Naive B cell (primary cell): ENCODE data around the gene PPFIA2. TPM values are rescaled to one million over a fixed set of nuclear protein-coding genes. Genes with fewer than 3 reads are reported as not detected.
"Not testable (repeated sequence)": the region's sequence is repeated elsewhere in the genome, so short reads cannot be mapped to it uniquely, and the experiment has no call there.

ENCODE experiments used
- ATAC-seq, 2 donors: fragments of 150-1000 bp; cut with Tn5 transposase; 2 replicates each; pipeline ENCODE4 v1.10.0; 2021; ENCODE audit warnings: low read depth in 2 of 2, mild to moderate bottlenecking in 2 of 2, moderate library complexity in 2 of 2
- DNase-seq: peaks from one replicate; pipeline ENCODE4 v3.0.0; 2022
- H3K27ac Mint-ChIP-seq, 6 donors: one replicate each; pipeline ENCODE4 v1.8.0; 2020 to 2022; ENCODE audit warnings: mild to moderate bottlenecking in 6 of 6, mixed read lengths in 6 of 6, moderate library complexity in 5 of 6, inconsistent platforms in 2 of 6
- H3K27me3 Mint-ChIP-seq, 3 donors: one replicate each; pipeline ENCODE4 v1.8.0; 2021 to 2022; ENCODE audit warnings: mixed read lengths in 3 of 3, mild to moderate bottlenecking in 1 of 3
- H3K36me3 Mint-ChIP-seq, 2 donors: one replicate each; pipeline ENCODE4 v1.8.0; 2020 to 2022; ENCODE audit warnings: mixed read lengths in 2 of 2, inconsistent platforms in 1 of 2, mild to moderate bottlenecking in 1 of 2
- H3K4me1 Mint-ChIP-seq, 3 donors: one replicate each; pipeline ENCODE4 v1.8.0; 2020 to 2022; ENCODE audit warnings: mixed read lengths in 3 of 3, inconsistent platforms in 1 of 3, mild to moderate bottlenecking in 1 of 3, moderate library complexity in 1 of 3
- H3K4me3 Mint-ChIP-seq, 8 donors: one replicate each; pipeline ENCODE4 v1.8.0; 2020 to 2022; ENCODE audit warnings: mild to moderate bottlenecking in 8 of 8, mixed read lengths in 8 of 8, moderate library complexity in 8 of 8, inconsistent platforms in 2 of 8
- H3K9me3 Mint-ChIP-seq, 7 donors: one replicate each; pipeline ENCODE4 v1.8.0; 2020 to 2022; ENCODE audit warnings: mixed read lengths in 7 of 7, mild to moderate bottlenecking in 5 of 7, inconsistent platforms in 2 of 7, moderate library complexity in 1 of 7
- polyA plus RNA-seq, 6 donors: library from polyadenylated mRNA; unstranded; fragments of 300-500 nt; fragmentation: Illumina TruSeq; gene quantifications; one replicate each; pipeline ENCODE4 v1.2.3, GENCODE V29; 2021; ENCODE audit warnings: low read depth in 6 of 6

The PPFIA2 gene
- polyA plus RNA-seq, 6 donors from 2014 or later: not detected

DNA sequence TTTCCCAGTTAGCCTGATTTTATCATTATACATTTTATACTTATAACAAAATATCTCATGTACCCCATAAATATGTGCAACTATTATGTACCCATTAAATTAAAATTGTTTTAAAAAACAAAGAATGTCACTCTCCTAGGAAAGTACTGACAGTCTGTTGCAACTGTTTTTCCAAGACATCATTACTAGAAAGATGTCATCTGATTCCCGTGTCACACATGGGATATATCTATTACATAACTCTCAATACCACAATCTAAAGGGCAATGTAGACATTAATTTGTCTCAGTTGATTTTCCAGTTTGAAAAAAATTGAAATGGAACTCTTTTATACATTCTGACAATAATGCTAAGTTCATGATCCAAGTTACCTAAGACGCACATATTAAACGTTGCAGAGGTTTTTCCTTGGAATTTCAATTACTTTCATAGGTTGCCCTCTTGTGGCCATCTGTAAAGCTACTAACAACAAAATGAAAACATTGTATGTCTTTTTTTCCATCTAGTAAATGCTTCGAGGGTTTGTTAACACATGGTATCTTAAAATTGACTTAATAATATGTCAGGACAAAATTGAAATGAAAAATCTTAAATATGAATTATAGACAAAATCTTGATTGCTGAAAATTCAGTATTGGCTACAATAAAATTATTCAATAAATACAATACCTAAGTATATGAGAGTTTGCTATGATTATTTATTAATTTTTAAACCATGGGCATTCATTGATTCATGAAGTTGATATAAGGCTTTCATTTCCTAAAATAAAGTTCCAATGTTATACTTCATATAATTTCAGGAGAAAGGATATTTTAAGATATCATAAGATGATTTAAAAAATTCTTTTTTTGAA lies 131.6 kb downstream of the PPFIA2 start:
- H3K4me3 Mint-ChIP-seq: no peak overlapping the region
- H3K9me3 Mint-ChIP-seq: no peaks in the 10 kb centered on the region

DNA sequence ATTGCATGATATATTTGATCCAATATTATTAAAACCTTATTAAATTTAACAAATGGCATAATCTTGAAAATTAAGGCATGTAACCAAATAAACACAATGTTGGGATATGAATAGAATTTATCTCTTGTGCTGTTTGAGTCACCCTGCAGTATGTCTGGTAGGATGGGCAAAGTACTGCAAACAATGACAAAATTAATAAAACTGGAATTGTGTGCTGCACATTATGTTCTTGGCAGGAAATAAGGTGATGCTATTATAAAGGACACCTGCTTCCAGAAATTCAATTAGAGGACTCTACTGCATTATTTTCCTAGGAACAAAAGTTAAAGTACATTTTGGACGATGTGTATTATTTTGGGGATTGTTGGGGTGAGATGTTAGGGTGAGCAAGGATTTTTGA lies 132.7 kb downstream of the PPFIA2 start:
- no peaks in the 10 kb centered on the region for H3K9me3 Mint-ChIP-seq
- no peak for DNase-seq
- H3K36me3 Mint-ChIP-seq: no peaks in the 10 kb centered on the region
- H3K27ac Mint-ChIP-seq: no peak overlapping the region
- H3K4me3 Mint-ChIP-seq: no peak overlapping the region
- H3K27me3 Mint-ChIP-seq: no peaks in the 10 kb centered on the region
- H3K4me1 Mint-ChIP-seq: no peaks in the 10 kb centered on the region
- no peak for ATAC-seq

More for the DNA sequence above, 131.6 kb downstream of the PPFIA2 start:
- ATAC-seq (no peak), DNase-seq (no peak)
- H3K27me3 Mint-ChIP-seq: no peaks in the 10 kb centered on the region
- H3K36me3 Mint-ChIP-seq: no peaks in the 10 kb centered on the region
- no peak overlapping the region for H3K27ac Mint-ChIP-seq
- no peaks in the 10 kb centered on the region for H3K4me1 Mint-ChIP-seq

DNA sequence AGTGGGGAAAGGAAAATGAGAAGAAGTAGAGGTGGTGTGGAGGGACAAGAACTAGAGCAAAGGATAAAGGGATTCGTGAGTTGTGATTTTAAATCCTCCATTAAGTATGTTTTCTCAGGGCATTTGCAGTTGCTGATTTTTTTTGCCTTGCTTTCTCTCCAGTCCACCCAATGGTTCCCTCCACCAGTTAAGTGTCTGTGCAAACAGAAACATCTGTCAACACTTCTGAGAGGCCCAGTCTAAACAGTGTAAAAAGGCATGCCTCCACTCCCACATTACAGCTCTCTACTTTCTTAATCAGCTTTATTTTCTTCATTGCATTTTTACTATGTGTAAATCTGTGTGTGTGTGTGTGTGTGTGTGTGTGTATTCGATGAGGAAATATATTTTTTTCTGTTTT lies 141.2 kb downstream of the PPFIA2 start:
- DNase-seq: no peak
- H3K4me1 Mint-ChIP-seq: no peaks in the 10 kb centered on the region
- peaks cover 0 to 5% (median 0%) of the 10 kb centered on the region in 7 donors for H3K9me3 Mint-ChIP-seq
- no peak for ATAC-seq
- no peaks in the 10 kb centered on the region for H3K36me3 Mint-ChIP-seq
- H3K4me3 Mint-ChIP-seq: no peak overlapping the region
- H3K27me3 Mint-ChIP-seq: no peaks in the 10 kb centered on the region
- H3K27ac Mint-ChIP-seq: no peak overlapping the region

DNA sequence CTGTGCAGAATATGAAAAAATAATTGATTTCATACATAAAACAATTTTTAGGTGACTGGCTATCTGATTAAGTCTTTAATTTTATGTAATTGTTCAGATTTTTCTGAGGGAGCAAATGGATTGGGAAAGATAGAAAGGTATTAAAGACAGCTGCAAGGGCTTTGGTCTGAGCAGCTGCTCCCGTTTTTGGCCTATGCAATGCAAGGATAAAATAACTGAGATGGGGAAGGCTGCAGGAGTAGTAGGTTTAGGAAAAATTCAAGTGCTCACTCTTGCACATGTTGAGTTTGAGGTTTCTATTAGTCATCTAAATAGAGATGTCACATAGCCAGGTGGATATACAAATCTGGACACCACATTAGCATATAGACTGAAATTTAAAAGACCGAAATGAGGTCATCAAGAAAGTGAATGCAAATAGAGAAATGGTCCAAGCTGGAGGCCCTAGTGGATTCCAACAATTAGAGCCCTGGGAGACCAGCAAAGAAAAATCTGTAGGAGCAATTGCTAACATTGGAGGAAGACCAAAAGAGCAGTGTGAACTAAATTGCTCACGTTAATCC lies 144.0 kb downstream of the PPFIA2 start:
- Mint-ChIP-seq H3K4me1 (no peaks in the 10 kb centered on the region), H3K27me3 (no peaks in the 10 kb centered on the region), H3K4me3 (no peak overlapping the region), H3K36me3 (no peaks in the 10 kb centered on the region), H3K27ac (no peak overlapping the region), H3K9me3 (peaks cover 0 to 4% (median 0%) of the 10 kb centered on the region in 7 donors)
- no peak for DNase-seq
- ATAC-seq: no peak

DNA sequence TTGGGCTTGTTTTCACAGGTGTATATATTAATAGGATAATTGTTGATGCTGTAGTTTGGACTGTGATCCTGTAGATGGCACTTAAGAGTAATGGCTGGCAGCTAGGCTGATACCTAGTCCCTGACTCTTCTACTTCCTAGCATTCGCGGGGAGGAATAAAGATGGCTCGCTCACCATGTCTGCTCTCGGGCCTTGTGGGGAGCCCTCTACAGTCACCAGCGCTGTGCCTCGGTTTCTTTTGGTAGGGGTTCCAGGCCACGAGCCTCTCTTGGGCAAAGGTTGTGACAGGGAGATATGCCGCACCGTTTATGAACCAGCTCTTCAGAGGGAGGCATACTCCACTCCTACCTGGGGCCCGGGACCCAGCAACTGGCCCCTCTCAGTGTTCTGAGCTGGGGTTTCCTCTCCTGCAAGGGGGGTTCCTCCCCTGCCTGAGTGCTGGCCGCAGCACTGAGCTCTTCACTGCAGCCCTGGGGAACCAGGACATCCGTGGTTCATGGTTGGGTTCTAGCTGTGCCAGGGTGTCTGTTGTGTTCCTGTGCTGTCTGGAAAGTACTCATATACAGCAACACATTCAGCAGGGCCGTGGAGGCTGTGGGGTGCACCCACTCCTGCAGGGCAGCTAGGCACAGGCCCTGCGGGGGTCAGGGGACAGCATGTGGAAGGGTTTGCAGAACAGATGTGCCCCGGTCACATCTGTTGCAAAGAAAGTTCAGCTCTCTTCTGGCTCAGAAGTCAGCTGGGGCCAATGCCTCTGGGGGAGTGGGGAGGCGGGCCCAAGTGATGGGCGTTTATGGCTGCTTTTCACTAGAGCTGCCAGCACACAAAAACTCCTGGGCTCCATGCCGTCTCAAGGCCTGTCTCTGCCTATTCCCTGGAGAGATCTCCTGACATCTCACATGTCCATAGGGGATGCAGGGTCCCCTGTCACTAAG lies 147.9 kb downstream of the PPFIA2 start:
- H3K9me3 Mint-ChIP-seq: peaks cover 0 to 6% (median 0%) of the 10 kb centered on the region in 7 donors
- no peaks in the 10 kb centered on the region for H3K36me3 Mint-ChIP-seq
- ATAC-seq (no peak), DNase-seq (no peak)
- H3K4me3 Mint-ChIP-seq: no peak overlapping the region
- H3K27ac Mint-ChIP-seq: no peak overlapping the region
- no peaks in the 10 kb centered on the region for H3K4me1 Mint-ChIP-seq
- no peaks in the 10 kb centered on the region for H3K27me3 Mint-ChIP-seq

DNA sequence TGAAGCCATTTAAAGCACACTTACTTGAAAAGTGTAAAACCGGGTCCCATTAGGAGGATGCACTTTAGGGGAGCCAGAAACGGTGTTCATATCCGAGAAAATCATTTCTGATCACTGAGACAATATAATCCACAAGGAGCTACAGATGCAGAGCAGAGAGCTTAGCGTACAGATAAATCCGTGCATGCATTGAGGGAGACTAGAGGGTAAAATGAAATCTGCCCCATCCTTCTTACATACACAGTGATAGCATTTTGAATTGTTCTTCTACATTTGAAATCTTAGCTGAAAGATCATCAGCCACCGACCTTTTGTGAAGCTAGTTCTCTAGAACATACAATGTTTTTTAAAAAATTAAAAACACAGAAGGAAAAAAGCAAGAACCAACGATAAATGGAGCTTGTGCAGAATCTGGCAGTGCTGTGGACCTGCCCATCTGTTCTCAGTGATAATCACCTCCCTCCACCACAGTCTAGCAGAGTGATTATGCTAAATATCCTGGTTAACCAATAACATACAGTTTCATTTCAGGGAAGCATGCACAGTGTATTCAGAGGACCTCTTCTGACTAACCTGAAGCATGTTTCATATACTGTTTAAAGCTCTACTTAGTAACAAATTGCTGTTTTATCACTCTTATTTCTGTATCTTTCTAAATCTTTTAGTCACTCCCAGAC lies 161.1 kb downstream of the PPFIA2 start:
- ATAC-seq (no peak), DNase-seq (no peak)

DNA sequence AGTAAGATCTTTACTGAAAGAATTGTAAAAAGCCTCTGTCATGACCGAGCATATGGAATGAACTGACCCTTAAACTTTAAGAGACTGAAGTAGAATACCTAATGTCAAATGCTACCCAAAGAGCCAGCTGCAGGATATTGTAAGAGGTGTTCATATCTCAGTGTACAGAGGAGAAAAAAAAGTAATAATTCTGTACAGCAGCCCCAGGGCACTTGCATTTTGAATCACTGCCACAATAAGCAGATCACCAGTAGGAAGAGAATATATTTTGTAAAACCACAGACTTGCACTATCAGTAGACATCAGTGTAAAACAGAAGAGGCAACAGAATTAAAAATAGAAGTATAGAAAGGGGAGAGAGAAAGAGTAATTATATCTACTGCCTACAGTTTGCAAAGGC lies 162.6 kb downstream of the PPFIA2 start:
- no peak for DNase-seq
- H3K27ac Mint-ChIP-seq: no peak overlapping the region
- no peaks in the 10 kb centered on the region for H3K4me1 Mint-ChIP-seq
- no peaks in the 10 kb centered on the region for H3K27me3 Mint-ChIP-seq
- ATAC-seq: no peak
- no peak overlapping the region for H3K4me3 Mint-ChIP-seq
- H3K9me3 Mint-ChIP-seq: peaks cover 0 to 2% (median 0%) of the 10 kb centered on the region in 7 donors
- H3K36me3 Mint-ChIP-seq: no peaks in the 10 kb centered on the region

More for the DNA sequence above, 161.1 kb downstream of the PPFIA2 start:
- no peak overlapping the region for H3K27ac Mint-ChIP-seq
- H3K36me3 Mint-ChIP-seq: no peaks in the 10 kb centered on the region
- H3K4me1 Mint-ChIP-seq: no peaks in the 10 kb centered on the region
- no peaks in the 10 kb centered on the region for H3K27me3 Mint-ChIP-seq
- peaks cover 0 to 2% (median 0%) of the 10 kb centered on the region in 7 donors for H3K9me3 Mint-ChIP-seq
- H3K4me3 Mint-ChIP-seq: no peak overlapping the region

DNA sequence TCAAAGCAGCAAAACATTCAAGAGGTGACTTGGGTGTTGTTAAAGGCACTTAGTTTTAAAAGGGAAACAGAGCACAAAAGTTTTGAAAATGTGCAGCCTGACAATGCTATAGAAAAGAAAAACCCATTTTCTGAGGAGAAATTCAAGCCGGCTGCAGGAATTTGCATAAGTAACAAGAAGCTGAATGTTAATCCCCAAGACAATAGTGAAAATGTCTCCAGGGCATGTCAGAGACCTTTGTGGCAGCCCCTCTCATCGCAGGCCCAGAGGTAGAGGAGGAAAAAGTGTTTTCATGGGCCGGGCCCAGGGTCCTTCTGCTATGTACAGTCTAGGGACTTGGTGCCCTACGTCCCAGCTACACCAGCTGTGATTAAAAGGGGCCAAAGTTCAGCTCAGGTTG lies 167.9 kb downstream of the PPFIA2 start:
- H3K27me3 Mint-ChIP-seq: no peaks in the 10 kb centered on the region
- H3K9me3 Mint-ChIP-seq: peaks cover 0 to 9% (median 6%) of the 10 kb centered on the region in 7 donors
- ATAC-seq: no peak
- no peaks in the 10 kb centered on the region for H3K36me3 Mint-ChIP-seq
- H3K27ac Mint-ChIP-seq: no peak overlapping the region
- H3K4me3 Mint-ChIP-seq: no peak overlapping the region
- H3K4me1 Mint-ChIP-seq: no peaks in the 10 kb centered on the region
- no peak for DNase-seq

DNA sequence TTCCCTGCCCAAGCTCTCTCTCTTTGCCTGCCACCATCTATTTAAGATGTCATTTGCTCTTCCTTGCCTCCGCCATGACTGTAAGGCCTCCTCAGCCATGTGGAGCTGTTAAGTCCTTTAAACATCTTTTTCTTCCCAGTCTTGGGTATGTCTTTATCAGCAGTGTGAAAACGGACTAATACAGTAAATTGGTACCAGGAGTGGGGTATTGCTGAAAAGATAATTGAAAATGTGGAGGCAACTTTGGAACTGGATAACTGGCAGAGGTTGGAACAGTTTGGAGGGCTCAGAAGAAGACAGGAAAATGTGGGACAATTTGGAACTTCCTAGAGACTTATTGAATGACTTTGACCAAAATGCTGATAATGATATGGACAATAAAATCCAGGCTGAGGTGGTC lies 168.4 kb downstream of the PPFIA2 start:
- H3K27me3 Mint-ChIP-seq, H3K4me1 Mint-ChIP-seq, H3K9me3 Mint-ChIP-seq, H3K4me3 Mint-ChIP-seq, H3K36me3 Mint-ChIP-seq, ATAC-seq, DNase-seq, H3K27ac Mint-ChIP-seq: not testable (repeated sequence)

DNA sequence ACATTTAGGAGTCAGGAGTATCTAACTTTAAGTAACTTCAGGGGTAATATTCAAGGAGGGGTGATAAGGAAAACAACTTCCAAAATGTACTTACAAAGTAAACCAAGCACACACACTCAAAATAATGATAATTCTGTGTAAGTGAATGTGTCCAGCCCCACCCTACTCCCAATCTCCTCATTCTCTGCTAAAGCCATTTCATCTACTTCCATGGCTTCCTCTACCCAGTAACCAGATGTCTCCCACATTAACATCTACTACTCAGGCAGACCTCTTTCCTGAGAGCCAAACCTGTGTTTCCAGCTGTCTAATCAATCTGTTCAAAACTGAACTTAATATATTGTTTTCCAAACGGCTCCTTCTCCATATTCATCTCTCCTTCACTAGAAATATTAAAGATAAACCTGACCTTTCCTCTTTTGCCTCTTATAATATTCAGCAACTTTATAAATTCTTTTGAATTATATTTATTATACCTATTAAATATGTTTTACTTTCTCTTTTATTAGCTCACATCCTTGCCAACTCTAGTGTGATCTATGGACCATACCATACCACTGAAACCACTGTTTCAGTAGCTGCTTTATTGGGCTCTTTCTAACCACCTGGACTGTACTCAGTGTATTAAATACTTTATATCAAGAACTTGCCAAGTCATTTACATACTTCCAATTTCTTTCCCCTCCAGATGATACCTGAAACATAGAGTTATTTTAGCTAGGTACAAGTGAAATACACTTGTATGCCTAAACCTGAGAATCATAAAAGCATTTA lies 170.7 kb downstream of the PPFIA2 start:
- no peaks in the 10 kb centered on the region for H3K27me3 Mint-ChIP-seq
- H3K4me1 Mint-ChIP-seq: no peaks in the 10 kb centered on the region
- H3K27ac Mint-ChIP-seq: no peak overlapping the region
- DNase-seq (no peak), ATAC-seq (no peak)
- no peaks in the 10 kb centered on the region for H3K36me3 Mint-ChIP-seq
- H3K4me3 Mint-ChIP-seq: no peak overlapping the region
- peaks cover 0 to 9% (median 6%) of the 10 kb centered on the region in 7 donors for H3K9me3 Mint-ChIP-seq

DNA sequence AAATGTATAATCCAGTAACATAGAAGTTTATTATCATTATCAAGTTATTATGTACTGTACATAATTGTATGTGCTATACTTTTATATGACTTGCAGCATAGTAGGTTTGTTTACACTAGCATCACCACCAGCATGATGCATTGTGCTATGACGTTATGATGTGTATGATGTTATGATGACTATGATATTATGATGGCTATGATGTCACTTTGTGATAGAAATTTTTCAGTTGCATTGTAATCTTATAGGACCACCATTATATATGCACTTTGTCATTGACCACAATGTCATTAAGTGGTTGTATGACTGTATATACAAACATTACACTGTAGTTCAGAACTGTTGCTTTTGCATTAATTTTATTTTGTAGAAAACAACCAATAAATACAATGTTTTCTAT lies 173.4 kb downstream of the PPFIA2 start:
- Mint-ChIP-seq H3K27ac (no peak overlapping the region), H3K27me3 (no peaks in the 10 kb centered on the region), H3K4me3 (no peak overlapping the region), H3K36me3 (no peaks in the 10 kb centered on the region), H3K9me3 (peaks cover 2 to 5% (median 4%) of the 10 kb centered on the region in 7 donors), H3K4me1 (no peaks in the 10 kb centered on the region)
- no peak for ATAC-seq
- no peak for DNase-seq

DNA sequence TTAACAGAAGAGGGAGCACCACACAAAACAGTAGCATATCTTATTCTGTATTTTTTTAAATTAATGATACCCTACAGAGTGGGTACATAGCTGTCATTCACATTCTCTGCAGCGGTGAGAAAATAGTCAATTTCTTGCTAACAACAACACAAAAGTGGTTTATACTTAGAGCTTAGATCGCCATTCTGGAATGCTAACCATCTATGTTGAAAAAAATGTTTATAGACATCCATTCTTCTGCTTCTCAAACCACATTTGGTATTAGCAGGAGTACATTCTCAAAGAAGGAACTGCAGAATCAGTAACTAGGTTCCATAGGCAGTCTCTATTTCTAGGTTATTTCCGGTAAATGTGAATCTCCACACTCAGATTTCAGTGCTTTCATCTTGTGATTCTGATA lies 185.9 kb downstream of the PPFIA2 start:
- H3K9me3 Mint-ChIP-seq: peaks cover 0 to 8% (median 0%) of the 10 kb centered on the region in 7 donors
- ATAC-seq: no peak
- no peak overlapping the region for H3K4me3 Mint-ChIP-seq

More for the DNA sequence above, 185.9 kb downstream of the PPFIA2 start:
- no peaks in the 10 kb centered on the region for H3K27me3 Mint-ChIP-seq
- no peaks in the 10 kb centered on the region for H3K4me1 Mint-ChIP-seq
- no peak overlapping the region for H3K27ac Mint-ChIP-seq
- H3K36me3 Mint-ChIP-seq: no peaks in the 10 kb centered on the region
- no peak for DNase-seq
